Measurements from ENCODE around the gene CCDC148.

- no peak for TF ChIP-seq CTCF (IDR thresholded peaks at IDR 0.05; ENCODE audit: low read depth, low read length, poor library complexity, severe bottlenecking)
- TF ChIP-seq EZH2phosphoT487 (IDR thresholded peaks at IDR 0.05; ENCODE audit: borderline replicate concordance, low read length): no peak
Observed at GRCh38 chr2:158489366-158490112, 33.0 kb upstream of the CCDC148 start.
